Astrocyte (in vitro differentiated cells and primary cell): Measurements from ENCODE around the gene MCL1. TPM values are rescaled to one million over a fixed set of nuclear protein-coding genes. Genes with fewer than 3 reads are reported as not detected.

Source experiments
- DNase-seq: peaks from one replicate; pipeline ENCODE4 v3.0.0-alpha.2; 2010; ENCODE audit warnings: low read depth
- FAIRE-seq: peaks from 2 replicates; lab custom pipeline; 2011; peaks lifted over from hg19 to GRCh38; lab: Jason Lieb, UNC
- H2AFZ ChIP-seq: 2 replicates; pipeline ENCODE4 v1.6.0; 2012; ENCODE audit warnings: low read depth, low read length, inconsistent platforms
- H3K27ac ChIP-seq: 2 replicates; pipeline ENCODE4 v1.5.1; 2011; ENCODE audit warnings: low read depth, low read length, inconsistent platforms
- H3K27me3 ChIP-seq: 2 replicates; pipeline ENCODE4 v1.6.0; 2011; ENCODE audit warnings: low read length, inconsistent platforms; ENCODE audit not compliant: insufficient read depth
- H3K36me3 ChIP-seq: 2 replicates; pipeline ENCODE4 v1.5.1; 2011; ENCODE audit warnings: low read length, inconsistent platforms; ENCODE audit not compliant: insufficient read depth
- H3K4me1 ChIP-seq: 2 replicates; pipeline ENCODE4 v1.5.1; 2011; ENCODE audit warnings: low read length, inconsistent platforms; ENCODE audit not compliant: insufficient read depth
- H3K4me2 ChIP-seq: 2 replicates; pipeline ENCODE4 v1.6.0; 2012; ENCODE audit warnings: low read length, inconsistent platforms
- H3K4me3 ChIP-seq: 2 replicates; pipeline ENCODE4 v1.5.1; 2011; ENCODE audit warnings: low read depth, mild to moderate bottlenecking, low read length, inconsistent platforms; ENCODE audit not compliant: insufficient read depth
- H3K79me2 ChIP-seq: 2 replicates; pipeline ENCODE4 v1.6.0; 2012; ENCODE audit warnings: mild to moderate bottlenecking, low read length, inconsistent platforms; ENCODE audit not compliant: insufficient read depth
- H3K9ac ChIP-seq: 2 replicates; pipeline ENCODE4 v1.6.0; 2012; ENCODE audit warnings: mild to moderate bottlenecking, low read length, inconsistent platforms
- H3K9me3 ChIP-seq: 2 replicates; pipeline ENCODE4 v1.5.1; 2012; ENCODE audit warnings: low read depth, mild to moderate bottlenecking, low read length, inconsistent platforms; ENCODE audit not compliant: insufficient read depth
- H4K20me1 ChIP-seq: 2 replicates; pipeline ENCODE4 v1.6.0; 2012; ENCODE audit warnings: low read length, inconsistent platforms; ENCODE audit not compliant: insufficient read depth
- H3K27ac Mint-ChIP-seq: one replicate; pipeline ENCODE4 v1.8.0; 2021; ENCODE audit warnings: mild to moderate bottlenecking, mixed read lengths; ENCODE audit not compliant: unreplicated experiment
- H3K27me3 Mint-ChIP-seq: one replicate; pipeline ENCODE4 v1.8.0; 2021; ENCODE audit warnings: low read depth, mixed read lengths; ENCODE audit not compliant: unreplicated experiment
- H3K36me3 Mint-ChIP-seq: one replicate; pipeline ENCODE4 v1.8.0; 2021; ENCODE audit warnings: low read depth, mixed read lengths; ENCODE audit not compliant: unreplicated experiment
- H3K4me1 Mint-ChIP-seq: one replicate; pipeline ENCODE4 v1.8.0; 2021; ENCODE audit warnings: low read depth, mixed read lengths; ENCODE audit not compliant: unreplicated experiment
- H3K4me3 Mint-ChIP-seq: one replicate; pipeline ENCODE4 v1.8.0; 2021; ENCODE audit warnings: mild to moderate bottlenecking, moderate library complexity, mixed read lengths; ENCODE audit not compliant: unreplicated experiment
- H3K9me3 Mint-ChIP-seq: one replicate; pipeline ENCODE4 v1.8.0; 2021; ENCODE audit warnings: mild to moderate bottlenecking, mixed read lengths; ENCODE audit not compliant: unreplicated experiment
- EZH2 ChIP-seq: IDR thresholded peaks from 2 replicates; pipeline ENCODE4 v1.6.1; 2012; ENCODE audit warnings: mild to moderate bottlenecking, low read length, inconsistent platforms; ENCODE audit not compliant: insufficient read depth
- total RNA-seq: library from RNA; stranded (reverse); gene quantifications from 2 replicates; pipeline ENCODE4 v1.2.1, GENCODE V29; 2021
- TF ChIP-seq, protein P1 (sequence below): IDR thresholded peaks from 2 replicates; pipeline ENCODE4 v1.5.1; 2011; ENCODE audit warnings: low read depth, mild to moderate bottlenecking, inconsistent platforms, low read length, moderate library complexity; ENCODE audit not compliant: insufficient read depth

The MCL1 gene
- total RNA-seq, 1 donor from 2014 or later = 210 TPM

DNA sequence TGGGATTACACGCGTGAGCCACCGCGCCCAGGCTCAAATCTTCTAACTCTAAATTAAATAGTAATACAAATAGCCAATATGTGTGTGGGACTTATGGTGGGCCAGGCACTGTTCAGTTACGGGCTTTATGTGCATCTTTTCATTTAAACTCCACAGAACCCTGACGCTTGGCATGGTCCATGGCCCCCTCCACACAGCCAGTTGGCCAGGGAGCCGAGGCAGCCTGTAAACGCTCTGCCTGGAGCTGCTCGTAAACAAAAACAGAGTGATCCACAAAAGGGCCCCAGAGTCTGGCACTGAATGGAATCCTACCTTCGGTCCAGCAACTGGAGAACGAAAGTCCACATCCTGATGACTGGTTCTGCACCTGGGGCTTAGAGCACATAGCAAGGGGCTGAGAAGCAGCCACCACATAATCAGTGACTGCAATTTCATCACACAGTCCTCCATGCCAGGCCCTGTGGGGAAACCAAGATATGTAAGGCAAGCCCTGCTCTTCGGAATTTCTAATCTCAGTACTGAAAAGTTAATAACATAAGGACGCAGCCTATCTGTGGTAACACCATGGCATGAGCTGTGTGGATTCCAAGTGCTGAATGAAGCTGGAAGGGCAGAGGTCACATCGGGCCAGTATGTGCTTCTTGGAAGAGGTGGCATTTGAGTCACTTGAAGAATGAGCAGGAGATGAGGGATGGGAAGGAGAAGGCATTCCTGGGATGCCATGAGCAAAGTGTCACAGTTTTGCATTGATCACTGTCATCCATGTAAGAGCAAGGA, 43.7 kb downstream of the MCL1 start:
- H3K36me3 ChIP-seq = no peaks in the 10 kb centered on the region
- peak overlapping the region; percentile 13 for H3K27ac ChIP-seq
- no peak for TF ChIP-seq EZH2
- TF ChIP-seq, protein P1, sequence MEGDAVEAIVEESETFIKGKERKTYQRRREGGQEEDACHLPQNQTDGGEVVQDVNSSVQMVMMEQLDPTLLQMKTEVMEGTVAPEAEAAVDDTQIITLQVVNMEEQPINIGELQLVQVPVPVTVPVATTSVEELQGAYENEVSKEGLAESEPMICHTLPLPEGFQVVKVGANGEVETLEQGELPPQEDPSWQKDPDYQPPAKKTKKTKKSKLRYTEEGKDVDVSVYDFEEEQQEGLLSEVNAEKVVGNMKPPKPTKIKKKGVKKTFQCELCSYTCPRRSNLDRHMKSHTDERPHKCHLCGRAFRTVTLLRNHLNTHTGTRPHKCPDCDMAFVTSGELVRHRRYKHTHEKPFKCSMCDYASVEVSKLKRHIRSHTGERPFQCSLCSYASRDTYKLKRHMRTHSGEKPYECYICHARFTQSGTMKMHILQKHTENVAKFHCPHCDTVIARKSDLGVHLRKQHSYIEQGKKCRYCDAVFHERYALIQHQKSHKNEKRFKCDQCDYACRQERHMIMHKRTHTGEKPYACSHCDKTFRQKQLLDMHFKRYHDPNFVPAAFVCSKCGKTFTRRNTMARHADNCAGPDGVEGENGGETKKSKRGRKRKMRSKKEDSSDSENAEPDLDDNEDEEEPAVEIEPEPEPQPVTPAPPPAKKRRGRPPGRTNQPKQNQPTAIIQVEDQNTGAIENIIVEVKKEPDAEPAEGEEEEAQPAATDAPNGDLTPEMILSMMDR = no peak
- H2AFZ ChIP-seq = peak overlapping the region; percentile 13
- Mint-ChIP-seq H3K27ac (peak overlapping the region; percentile 76), H3K27me3 (no peaks in the 10 kb centered on the region), H3K36me3 (no peaks in the 10 kb centered on the region), H3K9me3 (no peaks in the 10 kb centered on the region), H3K4me3 (no peak overlapping the region), H3K4me1 (peaks cover 37% of the 10 kb centered on the region)
- no peaks in the 10 kb centered on the region for H3K9me3 ChIP-seq
- no peaks in the 10 kb centered on the region for H4K20me1 ChIP-seq
- no peak overlapping the region for H3K9ac ChIP-seq
- DNase-seq (peak; percentile 89), FAIRE-seq (peak; percentile 23)
- H3K4me3 ChIP-seq = no peak overlapping the region
- H3K4me2 ChIP-seq = peak overlapping the region; percentile 15
- H3K27me3 ChIP-seq = no peaks in the 10 kb centered on the region
- H3K4me1 ChIP-seq = peaks cover 44% of the 10 kb centered on the region
- no peaks in the 10 kb centered on the region for H3K79me2 ChIP-seq

DNA sequence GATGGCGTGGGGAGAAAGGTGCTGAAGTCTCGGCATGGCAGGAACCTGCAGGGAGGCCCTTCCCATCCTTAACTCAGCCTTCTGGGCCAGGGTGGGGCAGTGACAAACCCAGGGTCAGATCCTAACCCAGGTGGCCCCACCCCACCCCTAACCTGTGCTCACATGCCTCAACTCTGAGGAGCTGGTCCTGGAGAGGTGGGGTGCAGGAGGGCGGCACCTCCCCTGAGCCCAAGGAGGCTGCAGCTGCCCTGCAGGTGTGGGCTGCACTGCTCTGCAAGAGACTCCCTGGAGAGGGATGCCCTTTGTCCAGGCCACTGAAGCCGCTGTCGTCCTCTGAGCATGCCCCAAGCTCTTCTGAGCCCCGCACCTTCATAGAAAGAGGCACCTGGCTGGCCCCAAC, 45.4 kb downstream of the MCL1 start:
- Histone ChIP-seq H3K4me2 (no peak overlapping the region), H3K9me3 (no peaks in the 10 kb centered on the region), H3K36me3 (no peaks in the 10 kb centered on the region), H3K9ac (no peak overlapping the region), H4K20me1 (no peaks in the 10 kb centered on the region), H3K4me3 (no peak overlapping the region), H3K27ac (no peak overlapping the region), H3K79me2 (no peaks in the 10 kb centered on the region), H3K4me1 (peaks cover 48% of the 10 kb centered on the region), H3K27me3 (no peaks in the 10 kb centered on the region), H2AFZ (no peak overlapping the region)
- no peak for TF ChIP-seq EZH2
- TF ChIP-seq, protein P1 = no peak
- peaks cover 1% of the 10 kb centered on the region for H3K9me3 Mint-ChIP-seq
- no peak overlapping the region for H3K4me3 Mint-ChIP-seq
- FAIRE-seq (no peak), DNase-seq (no peak)
- H3K27me3 Mint-ChIP-seq = no peaks in the 10 kb centered on the region
- H3K4me1 Mint-ChIP-seq = peaks cover 38% of the 10 kb centered on the region
- no peak overlapping the region for H3K27ac Mint-ChIP-seq
- H3K36me3 Mint-ChIP-seq = no peaks in the 10 kb centered on the region

DNA sequence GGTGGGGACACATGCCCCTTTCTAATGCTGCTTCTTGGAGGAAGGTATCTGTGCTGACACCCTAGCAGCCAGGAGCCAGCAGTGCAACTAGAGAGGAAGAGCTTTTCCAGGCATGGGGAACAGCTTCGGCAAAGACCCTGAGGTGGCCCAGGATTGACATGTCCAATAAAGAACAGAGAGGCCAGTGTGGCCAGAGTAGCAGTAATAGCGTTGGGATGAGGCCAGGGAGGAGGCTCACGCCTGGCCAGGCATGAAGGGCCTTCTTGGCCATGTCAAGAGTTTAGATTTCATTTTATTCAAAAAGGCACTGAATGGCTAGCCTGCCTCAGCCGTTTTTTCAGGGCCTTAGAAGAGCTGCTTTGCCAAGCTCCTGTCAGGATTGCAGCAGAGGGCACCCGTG, 46.5 kb downstream of the MCL1 start:
- Histone ChIP-seq H3K79me2 (no peaks in the 10 kb centered on the region), H2AFZ (no peak overlapping the region), H3K4me1 (peaks cover 48% of the 10 kb centered on the region), H3K27me3 (no peaks in the 10 kb centered on the region), H3K36me3 (no peaks in the 10 kb centered on the region), H3K4me3 (no peak overlapping the region), H4K20me1 (no peaks in the 10 kb centered on the region), H3K9ac (peak overlapping the region; percentile 62), H3K9me3 (no peaks in the 10 kb centered on the region), H3K4me2 (peak overlapping the region; percentile 65), H3K27ac (peak overlapping the region; percentile 52)
- Mint-ChIP-seq H3K27me3 (no peaks in the 10 kb centered on the region), H3K27ac (no peak overlapping the region), H3K4me1 (peaks cover 32% of the 10 kb centered on the region), H3K9me3 (peaks cover 1% of the 10 kb centered on the region), H3K4me3 (no peak overlapping the region), H3K36me3 (no peaks in the 10 kb centered on the region)
- TF ChIP-seq, protein P1 = no peak
- TF ChIP-seq EZH2 = no peak
- FAIRE-seq = no peak
- peak; percentile 31 for DNase-seq
